CD4-positive, alpha-beta memory T cell (primary cell): ENCODE measurements around the gene CFAP100. TPM values are rescaled to one million over a fixed set of nuclear protein-coding genes. Genes with fewer than 3 reads are reported as not detected.

ENCODE experiments used
- CTCF ChIA-PET: fragments of 350-600 bp; sonication (Branson Sonifier 250); formaldehyde crosslinking; loops from one replicate; lab custom pipeline; 2021; ENCODE audit warnings: inconsistent platforms; ENCODE audit not compliant: partially characterized antibody; lab: Charles Lee
- POLR2A ChIA-PET: fragments of 350-600 bp; sonication (Branson Sonifier 250); formaldehyde crosslinking; loops from one replicate; lab custom pipeline; 2021; ENCODE audit not compliant: partially characterized antibody; lab: Charles Lee
- DNase-seq, 5 donors: peaks; one replicate each; pipeline versions ENCODE4 v3.0.0 to v3.0.0-alpha.2; 2020 to 2022; ENCODE audit warnings: mixed read lengths in 1 of 5
- H3K27ac ChIP-seq: one replicate; pipeline ENCODE4 v1.7.0; 2013; ENCODE audit warnings: low read depth, low read length
- H3K27me3 ChIP-seq: 2 replicates; pipeline ENCODE4 v1.7.0; 2013; ENCODE audit warnings: mild to moderate bottlenecking, low read length, moderate library complexity; ENCODE audit not compliant: insufficient read depth
- H3K36me3 ChIP-seq: 2 replicates; pipeline ENCODE4 v1.7.0; 2013; ENCODE audit warnings: mild to moderate bottlenecking, low read length, moderate library complexity; ENCODE audit not compliant: insufficient read depth
- H3K4me1 ChIP-seq: 2 replicates; pipeline ENCODE4 v1.7.0; 2013; ENCODE audit warnings: mild to moderate bottlenecking, low read length, moderate library complexity; ENCODE audit not compliant: insufficient read depth
- H3K4me3 ChIP-seq, 2 donors: one replicate each; pipeline ENCODE4 v1.7.0; 2013; ENCODE audit warnings: low read length in 2 of 2, mild to moderate bottlenecking in 1 of 2
- H3K9me3 ChIP-seq, 2 donors: one replicate each; pipeline ENCODE4 v1.7.0; 2013; ENCODE audit warnings: low read length in 2 of 2, control low read depth in 1 of 2; ENCODE audit not compliant: control insufficient read depth in 1 of 2
- H3K27ac Mint-ChIP-seq, 7 donors: one replicate each; pipeline ENCODE4 v1.8.0; 2020 to 2021; ENCODE audit warnings: mixed read lengths in 7 of 7, mild to moderate bottlenecking in 6 of 7, inconsistent platforms in 3 of 7, moderate library complexity in 3 of 7
- H3K27me3 Mint-ChIP-seq, 2 donors: one replicate each; pipeline ENCODE4 v1.8.0; 2020 to 2021; ENCODE audit warnings: mixed read lengths in 2 of 2
- H3K36me3 Mint-ChIP-seq, 2 donors: one replicate each; pipeline ENCODE4 v1.8.0; 2020 to 2021; ENCODE audit warnings: mixed read lengths in 2 of 2, inconsistent platforms in 1 of 2, mild to moderate bottlenecking in 1 of 2
- H3K4me1 Mint-ChIP-seq, 4 donors: one replicate each; pipeline ENCODE4 v1.8.0; 2020 to 2021; ENCODE audit warnings: mixed read lengths in 4 of 4, mild to moderate bottlenecking in 1 of 4
- H3K4me3 Mint-ChIP-seq, 8 donors: one replicate each; pipeline ENCODE4 v1.8.0; 2020 to 2021; ENCODE audit warnings: mixed read lengths in 8 of 8, mild to moderate bottlenecking in 7 of 8, moderate library complexity in 6 of 8, inconsistent platforms in 3 of 8
- H3K9me3 Mint-ChIP-seq, 8 donors: one replicate each; pipeline ENCODE4 v1.8.0; 2020 to 2021; ENCODE audit warnings: mixed read lengths in 8 of 8, mild to moderate bottlenecking in 5 of 8, inconsistent platforms in 3 of 8, moderate library complexity in 1 of 8
- intact Hi-C: fragments of 100-400 bp; cut with micrococcal nuclease; formaldehyde crosslinking; loops from one replicate; pipeline ENCODE4 v1.15.1; 2023
- polyA plus RNA-seq, 2 donors: library from polyadenylated mRNA; unstranded; fragments of 300-500 nt; fragmentation: Illumina TruSeq; gene quantifications; one replicate each; pipeline ENCODE4 v1.2.3, GENCODE V29; 2021
- total RNA-seq, 2 experiments: library from RNA; stranded (reverse); gene quantifications; one replicate each; pipeline ENCODE4 v1.2.3, GENCODE V29; 2021

Gene CFAP100
- total and polyA plus RNA-seq, 4 experiments from 2014 or later: not detected

GRCh38 chr3:126456766-126457388 lies 62.2 kb downstream of the CFAP100 start:
- peak overlapping the region in 1 of 7 donors; percentile 41 for H3K27ac Mint-ChIP-seq
- H3K4me3 ChIP-seq: no peak overlapping the region
- peaks cover 81% of the 10 kb centered on the region for H3K36me3 ChIP-seq
- no peaks in the 10 kb centered on the region for H3K9me3 Mint-ChIP-seq
- intact Hi-C loops: no loop called here
- CTCF ChIA-PET: no interaction called here
- H3K27me3 ChIP-seq: no peaks in the 10 kb centered on the region
- no peaks in the 10 kb centered on the region for H3K4me1 ChIP-seq
- H3K27ac ChIP-seq: no peak overlapping the region
- H3K27me3 Mint-ChIP-seq: no peaks in the 10 kb centered on the region
- POLR2A ChIA-PET: no interaction called here
- no peak for DNase-seq
- no peaks in the 10 kb centered on the region for H3K9me3 ChIP-seq
- no peak overlapping the region for H3K4me3 Mint-ChIP-seq
- H3K36me3 Mint-ChIP-seq: peaks cover 54 to 82% of the 10 kb centered on the region in 2 donors
- peaks cover 15 to 28% (median 18%) of the 10 kb centered on the region in 4 donors for H3K4me1 Mint-ChIP-seq

- no peaks in the 10 kb centered on the region for H3K9me3 Mint-ChIP-seq
- Histone ChIP-seq H3K4me3 (no peak overlapping the region), H3K9me3 (no peaks in the 10 kb centered on the region), H3K27ac (no peak overlapping the region), H3K4me1 (no peaks in the 10 kb centered on the region), H3K27me3 (no peaks in the 10 kb centered on the region), H3K36me3 (peaks cover 79% of the 10 kb centered on the region)
- no peak overlapping the region for H3K4me3 Mint-ChIP-seq
- no peak overlapping the region for H3K27ac Mint-ChIP-seq
- peaks cover 15 to 28% (median 18%) of the 10 kb centered on the region in 4 donors for H3K4me1 Mint-ChIP-seq
- ChIA-PET CTCF (interaction anchor here (0.6 kb wide), 1 partner anchor 74 kb away, joined by 3 read pairs; no protein-coding TSS in a partner anchor), POLR2A (no interaction called here)
- no peak for DNase-seq
- intact Hi-C loops: no loop called here
- peaks cover 47 to 82% of the 10 kb centered on the region in 2 donors for H3K36me3 Mint-ChIP-seq
- H3K27me3 Mint-ChIP-seq: no peaks in the 10 kb centered on the region
These were observed 64.5 kb downstream of the CFAP100 start for GRCh38 chr3:126459111-126459762.

GRCh38 chr3:126459763-126460127 lies 65.0 kb downstream of the CFAP100 start:
- CTCF ChIA-PET: no interaction called here
- Histone ChIP-seq H3K27me3 (no peaks in the 10 kb centered on the region), H3K27ac (no peak overlapping the region), H3K9me3 (no peaks in the 10 kb centered on the region), H3K4me1 (no peaks in the 10 kb centered on the region), H3K4me3 (no peak overlapping the region), H3K36me3 (peaks cover 79% of the 10 kb centered on the region)
- Mint-ChIP-seq H3K4me1 (peaks cover 15 to 28% (median 20%) of the 10 kb centered on the region in 4 donors), H3K27ac (peak overlapping the region in 1 of 7 donors; percentile 29), H3K36me3 (peaks cover 47 to 82% of the 10 kb centered on the region in 2 donors), H3K4me3 (no peak overlapping the region), H3K9me3 (no peaks in the 10 kb centered on the region), H3K27me3 (no peaks in the 10 kb centered on the region)
- no peak for DNase-seq
- intact Hi-C loops: no loop called here
- POLR2A ChIA-PET: no interaction called here

GRCh38 chr3:126460381-126460780 lies 65.7 kb downstream of the CFAP100 start:
- Histone ChIP-seq H3K9me3 (no peaks in the 10 kb centered on the region), H3K27ac (no peak overlapping the region), H3K4me3 (no peak overlapping the region), H3K4me1 (no peaks in the 10 kb centered on the region), H3K27me3 (no peaks in the 10 kb centered on the region), H3K36me3 (peaks cover 80% of the 10 kb centered on the region)
- ChIA-PET POLR2A (no interaction called here), CTCF (no interaction called here)
- intact Hi-C loops: no loop called here
- no peak for DNase-seq
- peak overlapping the region in 1 of 7 donors; percentile 23 for H3K27ac Mint-ChIP-seq
- H3K4me3 Mint-ChIP-seq: no peak overlapping the region
- H3K9me3 Mint-ChIP-seq: no peaks in the 10 kb centered on the region
- H3K27me3 Mint-ChIP-seq: no peaks in the 10 kb centered on the region
- peaks cover 43 to 83% of the 10 kb centered on the region in 2 donors for H3K36me3 Mint-ChIP-seq
- H3K4me1 Mint-ChIP-seq: peaks cover 15 to 27% (median 20%) of the 10 kb centered on the region in 4 donors

- no peak overlapping the region for H3K27ac ChIP-seq
- H3K4me1 ChIP-seq: no peaks in the 10 kb centered on the region
- DNase-seq: no peak
- ChIA-PET POLR2A (no interaction called here), CTCF (no interaction called here)
- no peak overlapping the region for H3K4me3 ChIP-seq
- intact Hi-C loops: no loop called here
- peak overlapping the region in 1 of 8 donors; percentile 52 for H3K4me3 Mint-ChIP-seq
- H3K9me3 Mint-ChIP-seq: no peaks in the 10 kb centered on the region
- no peaks in the 10 kb centered on the region for H3K27me3 Mint-ChIP-seq
- no peaks in the 10 kb centered on the region for H3K9me3 ChIP-seq
- peak overlapping the region in 1 of 7 donors; percentile 55 for H3K27ac Mint-ChIP-seq
- H3K36me3 Mint-ChIP-seq: peaks cover 47 to 85% of the 10 kb centered on the region in 2 donors
- H3K27me3 ChIP-seq: no peaks in the 10 kb centered on the region
- peaks cover 85% of the 10 kb centered on the region for H3K36me3 ChIP-seq
- peaks cover 17 to 32% (median 22%) of the 10 kb centered on the region in 4 donors for H3K4me1 Mint-ChIP-seq
These were observed 66.9 kb downstream of the CFAP100 start for GRCh38 chr3:126461450-126462070.

GRCh38 chr3:126463521-126463920 lies 68.8 kb downstream of the CFAP100 start:
- Histone ChIP-seq H3K9me3 (no peaks in the 10 kb centered on the region), H3K4me1 (no peaks in the 10 kb centered on the region), H3K36me3 (peaks cover 87% of the 10 kb centered on the region), H3K27ac (no peak overlapping the region), H3K4me3 (no peak overlapping the region), H3K27me3 (no peaks in the 10 kb centered on the region)
- ChIA-PET CTCF (no interaction called here), POLR2A (no interaction called here)
- Mint-ChIP-seq H3K36me3 (peaks cover 47 to 82% of the 10 kb centered on the region in 2 donors), H3K27ac (no peak overlapping the region), H3K4me3 (no peak overlapping the region), H3K4me1 (peaks cover 17 to 35% (median 28%) of the 10 kb centered on the region in 4 donors), H3K9me3 (no peaks in the 10 kb centered on the region), H3K27me3 (no peaks in the 10 kb centered on the region)
- no peak for DNase-seq
- intact Hi-C loops: no loop called here

- Histone ChIP-seq H3K36me3 (peaks cover 87% of the 10 kb centered on the region), H3K27ac (no peak overlapping the region), H3K4me3 (no peak overlapping the region), H3K4me1 (no peaks in the 10 kb centered on the region), H3K27me3 (no peaks in the 10 kb centered on the region), H3K9me3 (no peaks in the 10 kb centered on the region)
- Mint-ChIP-seq H3K9me3 (no peaks in the 10 kb centered on the region), H3K4me3 (no peak overlapping the region), H3K36me3 (peaks cover 47 to 82% of the 10 kb centered on the region in 2 donors), H3K27ac (no peak overlapping the region), H3K27me3 (no peaks in the 10 kb centered on the region), H3K4me1 (peaks cover 15 to 41% (median 32%) of the 10 kb centered on the region in 4 donors)
- ChIA-PET CTCF (no interaction called here), POLR2A (no interaction called here)
- intact Hi-C loops: no loop called here
- DNase-seq: no peak
These were observed 69.4 kb downstream of the CFAP100 start for GRCh38 chr3:126464093-126464492.
